Liver (tissue), 3 donors: ENCODE results near the gene KCNA2.

Source experiments
- EGR1 ChIP-seq, 2 donors: IDR thresholded peaks; 2 replicates each; pipeline ENCODE4 v1.6.1; 2016 to 2018; ENCODE audit warnings: antibody characterized with exemption in 2 of 2, low read depth in 2 of 2
- GABPA ChIP-seq, 2 donors: IDR thresholded peaks in 1 of 2; conservative IDR thresholded peaks in 1 of 2; 2 replicates each; pipeline ENCODE4 v1.6.1; 2016; ENCODE audit warnings: antibody characterized with exemption in 2 of 2, mild to moderate bottlenecking in 1 of 2, moderate library complexity in 1 of 2
- YY1 ChIP-seq: IDR thresholded peaks from 2 replicates; pipeline ENCODE4 v1.6.1; 2016; ENCODE audit warnings: antibody characterized with exemption, mild to moderate bottlenecking
- TF ChIP-seq, protein P1 (sequence below): fragments of 150-350 bp; IDR thresholded peaks from 2 replicates; pipeline ENCODE4 v1.5.1; 2017; ENCODE audit warnings: improper control_type of control experiment, low read depth, low read length; ENCODE audit not compliant: missing input control
- donor health status: healthy.
- donor health status: healthy.

- TF ChIP-seq, protein P1, sequence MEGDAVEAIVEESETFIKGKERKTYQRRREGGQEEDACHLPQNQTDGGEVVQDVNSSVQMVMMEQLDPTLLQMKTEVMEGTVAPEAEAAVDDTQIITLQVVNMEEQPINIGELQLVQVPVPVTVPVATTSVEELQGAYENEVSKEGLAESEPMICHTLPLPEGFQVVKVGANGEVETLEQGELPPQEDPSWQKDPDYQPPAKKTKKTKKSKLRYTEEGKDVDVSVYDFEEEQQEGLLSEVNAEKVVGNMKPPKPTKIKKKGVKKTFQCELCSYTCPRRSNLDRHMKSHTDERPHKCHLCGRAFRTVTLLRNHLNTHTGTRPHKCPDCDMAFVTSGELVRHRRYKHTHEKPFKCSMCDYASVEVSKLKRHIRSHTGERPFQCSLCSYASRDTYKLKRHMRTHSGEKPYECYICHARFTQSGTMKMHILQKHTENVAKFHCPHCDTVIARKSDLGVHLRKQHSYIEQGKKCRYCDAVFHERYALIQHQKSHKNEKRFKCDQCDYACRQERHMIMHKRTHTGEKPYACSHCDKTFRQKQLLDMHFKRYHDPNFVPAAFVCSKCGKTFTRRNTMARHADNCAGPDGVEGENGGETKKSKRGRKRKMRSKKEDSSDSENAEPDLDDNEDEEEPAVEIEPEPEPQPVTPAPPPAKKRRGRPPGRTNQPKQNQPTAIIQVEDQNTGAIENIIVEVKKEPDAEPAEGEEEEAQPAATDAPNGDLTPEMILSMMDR = no peak
- TF ChIP-seq EGR1 (IDR thresholded peaks at IDR 0.05; ENCODE audit: low read depth in 2 of 2) (no peak), GABPA (IDR thresholded peaks at IDR 0.05 in 1 of 2, conservative IDR thresholded peaks at IDR 0.05 in 1 of 2) (no peak), YY1 (no peak)
Observed at GRCh38 chr1:110612060-110612745, 6.0 kb upstream of the KCNA2 start.
